ENCODE results near the gene ZNF845.
"Not testable (repeated sequence)": the region's sequence is repeated elsewhere in the genome, so short reads cannot be mapped to it uniquely, and the experiment has no call there.

ZNF845 gene

DNA sequence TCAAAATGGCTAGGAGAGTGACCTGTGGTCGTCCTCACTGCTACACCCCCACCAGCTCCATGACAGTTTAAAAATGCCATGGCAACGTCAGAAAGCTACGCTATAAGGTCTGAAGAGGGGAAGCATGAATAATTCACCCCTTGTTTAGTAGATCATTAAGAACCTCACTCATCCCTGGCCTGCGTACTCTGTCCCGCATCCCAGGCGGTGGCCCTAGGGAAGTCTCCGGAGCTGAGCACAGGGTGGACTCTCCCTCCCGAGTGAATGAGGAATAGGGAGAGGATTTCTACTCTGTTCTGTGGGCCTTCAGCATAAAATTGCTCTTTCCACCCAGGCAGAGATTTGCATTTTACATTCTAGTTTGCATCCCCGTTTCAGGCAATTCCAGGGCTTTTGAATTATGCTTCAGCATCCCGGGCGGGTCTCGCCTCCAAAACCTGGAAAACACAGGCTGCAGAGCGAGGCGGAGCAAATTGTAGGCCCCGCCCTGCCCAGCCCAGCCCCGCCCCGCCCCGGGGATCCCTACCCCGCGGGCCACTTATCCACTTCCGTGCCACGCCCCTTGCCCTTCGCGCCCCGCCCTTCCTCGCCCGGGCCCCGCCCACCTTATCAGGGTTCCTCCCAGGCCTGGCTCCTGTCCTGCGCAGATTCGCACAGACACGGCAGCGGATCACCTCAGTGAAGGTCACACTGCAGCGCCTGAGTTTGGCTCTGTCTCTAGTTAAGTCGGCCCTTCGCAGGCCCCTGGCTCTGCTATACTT is 24.5 kb downstream of the ZNF845 start:
- TF ChIP-seq, protein P1, sequence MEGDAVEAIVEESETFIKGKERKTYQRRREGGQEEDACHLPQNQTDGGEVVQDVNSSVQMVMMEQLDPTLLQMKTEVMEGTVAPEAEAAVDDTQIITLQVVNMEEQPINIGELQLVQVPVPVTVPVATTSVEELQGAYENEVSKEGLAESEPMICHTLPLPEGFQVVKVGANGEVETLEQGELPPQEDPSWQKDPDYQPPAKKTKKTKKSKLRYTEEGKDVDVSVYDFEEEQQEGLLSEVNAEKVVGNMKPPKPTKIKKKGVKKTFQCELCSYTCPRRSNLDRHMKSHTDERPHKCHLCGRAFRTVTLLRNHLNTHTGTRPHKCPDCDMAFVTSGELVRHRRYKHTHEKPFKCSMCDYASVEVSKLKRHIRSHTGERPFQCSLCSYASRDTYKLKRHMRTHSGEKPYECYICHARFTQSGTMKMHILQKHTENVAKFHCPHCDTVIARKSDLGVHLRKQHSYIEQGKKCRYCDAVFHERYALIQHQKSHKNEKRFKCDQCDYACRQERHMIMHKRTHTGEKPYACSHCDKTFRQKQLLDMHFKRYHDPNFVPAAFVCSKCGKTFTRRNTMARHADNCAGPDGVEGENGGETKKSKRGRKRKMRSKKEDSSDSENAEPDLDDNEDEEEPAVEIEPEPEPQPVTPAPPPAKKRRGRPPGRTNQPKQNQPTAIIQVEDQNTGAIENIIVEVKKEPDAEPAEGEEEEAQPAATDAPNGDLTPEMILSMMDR (IDR thresholded peaks at IDR 0.05; ENCODE audit: borderline replicate concordance, control extremely low read depth, extremely low read depth, insufficient read depth, missing control alignments), result no peak
- in situ Hi-C loops (cut with MboI; ENCODE audit: low sequenced_read_pairs, unreplicated experiment), result no loop called here
- no peak for DNase-seq (ENCODE audit: low spot score)

DNA sequence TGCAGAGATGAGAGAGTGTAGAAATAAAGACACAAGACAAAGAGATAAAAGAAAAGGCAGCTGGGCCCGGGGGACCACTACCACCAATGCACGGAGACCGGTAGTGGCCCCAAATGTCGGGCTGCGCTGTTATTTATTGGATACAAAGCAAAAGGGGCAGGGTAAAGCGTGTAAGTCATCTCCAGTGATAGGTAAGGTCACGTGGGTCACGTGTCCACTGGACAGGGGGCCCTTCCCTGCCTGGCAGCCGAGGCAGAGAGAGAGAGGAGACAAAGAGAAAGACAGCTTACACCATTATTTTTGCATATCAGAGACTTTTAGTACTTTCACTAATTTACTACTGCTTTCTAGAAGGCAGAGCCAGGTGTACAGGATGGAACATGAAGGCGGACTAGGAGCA is 26.5 kb downstream of the ZNF845 start:
- in situ Hi-C loops (cut with MboI; ENCODE audit: low sequenced_read_pairs, unreplicated experiment); DNase-seq (ENCODE audit: low spot score): not testable (repeated sequence)

DNA sequence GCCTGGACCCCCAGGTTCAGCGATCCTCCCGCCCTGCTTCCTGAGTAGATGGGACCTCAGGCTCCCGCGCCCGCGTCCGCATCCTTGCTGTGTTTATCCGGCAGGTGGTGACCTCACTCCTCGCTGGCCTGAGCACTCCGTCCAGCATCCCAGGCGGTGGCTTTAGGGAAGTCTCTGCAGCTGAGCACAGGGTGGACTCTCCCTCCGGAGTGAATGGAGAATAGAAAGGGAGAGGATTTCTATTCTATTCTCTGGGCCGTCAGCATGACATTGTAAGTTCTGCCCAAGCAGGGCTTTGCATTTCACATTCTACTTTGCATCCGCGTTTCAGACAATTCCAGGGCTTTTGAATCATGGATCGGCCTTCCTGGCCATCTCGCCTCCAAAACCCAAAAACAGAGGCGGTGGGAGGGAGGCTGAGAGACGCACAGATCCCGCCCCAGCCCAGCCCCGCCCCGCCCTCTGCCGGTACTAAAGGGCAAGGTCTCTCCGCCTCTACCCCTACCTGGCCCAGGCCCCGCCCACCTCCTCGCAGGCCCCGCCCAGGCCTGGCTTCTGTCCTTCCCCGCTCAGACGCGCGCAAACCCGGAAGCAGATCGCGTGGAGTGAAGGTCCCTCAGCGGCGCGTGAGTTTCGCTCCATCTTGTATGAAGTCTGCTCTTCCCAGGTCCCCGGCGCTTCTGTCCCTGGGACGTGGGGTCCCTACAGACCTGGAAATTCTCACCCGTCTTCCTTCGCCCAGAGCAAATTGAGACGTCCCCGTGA is 31.8 kb downstream of the ZNF845 start, which contains the start of gene ZNF525:
ZNF525 (plus strand) TSS at position 572 of the 765 bp plus-strand sequence. CDS start 6,577 bp downstream, outside the sequence.
- DNase-seq (ENCODE audit: low spot score), result peak; percentile 97
- in situ Hi-C loops (cut with MboI; ENCODE audit: low sequenced_read_pairs, unreplicated experiment), result no loop called here
- TF ChIP-seq, protein P1 (IDR thresholded peaks at IDR 0.05; ENCODE audit: borderline replicate concordance, control extremely low read depth, extremely low read depth, insufficient read depth, missing control alignments), result no peak

DNA sequence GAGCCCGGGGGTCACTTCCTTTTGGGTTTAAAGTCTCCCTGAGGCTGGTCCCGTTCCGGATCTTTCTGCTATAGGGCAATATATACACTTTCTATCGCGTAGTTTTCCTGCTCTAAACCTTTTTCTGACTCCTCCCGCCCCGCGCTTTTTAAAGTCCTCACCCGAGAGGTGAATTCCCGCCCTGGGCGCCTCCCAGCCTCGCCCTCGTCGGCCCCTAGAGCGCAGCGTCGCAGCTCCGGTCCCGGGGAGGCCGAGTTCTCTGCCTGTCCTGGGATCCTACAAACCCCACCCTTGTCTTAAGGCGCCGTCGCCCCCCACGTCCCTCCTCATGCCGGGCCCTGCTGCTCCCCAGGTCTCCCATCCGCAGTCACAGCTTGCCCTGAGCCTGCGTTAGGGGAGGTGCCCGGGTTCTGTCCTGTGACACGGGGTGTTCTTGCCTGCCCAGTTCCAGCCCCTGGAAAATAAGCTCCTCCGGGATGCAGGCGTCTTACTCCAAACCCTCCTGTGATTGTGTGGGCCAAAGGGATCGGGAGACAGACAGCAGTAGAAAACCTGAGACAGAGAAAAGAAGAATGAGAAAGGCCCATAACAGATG is 32.4 kb downstream of the ZNF845 start:
- DNase-seq (ENCODE audit: low spot score), result no peak
- in situ Hi-C loops (cut with MboI; ENCODE audit: low sequenced_read_pairs, unreplicated experiment), result no loop called here
- TF ChIP-seq, protein P1 (IDR thresholded peaks at IDR 0.05; ENCODE audit: borderline replicate concordance, control extremely low read depth, extremely low read depth, insufficient read depth, missing control alignments), result no peak

DNA sequence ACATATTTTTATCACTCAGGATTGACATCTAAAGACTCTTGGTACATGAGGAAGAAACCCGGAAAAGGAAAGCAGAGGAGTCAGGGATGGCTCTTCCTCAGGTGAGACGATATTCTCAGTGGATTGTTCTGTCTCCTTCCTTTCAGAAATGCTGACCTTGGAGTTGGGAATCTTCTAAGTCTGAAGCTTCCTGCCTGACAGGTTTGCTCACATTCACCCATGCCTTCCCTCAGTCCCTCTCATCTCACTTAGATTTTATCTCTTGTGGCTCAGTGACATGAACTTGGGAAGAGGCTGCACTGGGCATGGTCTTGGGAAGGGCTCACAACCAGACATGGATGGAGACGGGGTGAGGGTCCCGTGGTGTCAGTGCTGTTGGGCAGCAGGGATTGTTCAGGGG is 38.6 kb downstream of the ZNF845 start:
- no peak for DNase-seq (ENCODE audit: low spot score)
- TF ChIP-seq, protein P1 (IDR thresholded peaks at IDR 0.05; ENCODE audit: borderline replicate concordance, control extremely low read depth, extremely low read depth, insufficient read depth, missing control alignments), result no peak
- in situ Hi-C loops (cut with MboI; ENCODE audit: low sequenced_read_pairs, unreplicated experiment), result no loop called here

DNA sequence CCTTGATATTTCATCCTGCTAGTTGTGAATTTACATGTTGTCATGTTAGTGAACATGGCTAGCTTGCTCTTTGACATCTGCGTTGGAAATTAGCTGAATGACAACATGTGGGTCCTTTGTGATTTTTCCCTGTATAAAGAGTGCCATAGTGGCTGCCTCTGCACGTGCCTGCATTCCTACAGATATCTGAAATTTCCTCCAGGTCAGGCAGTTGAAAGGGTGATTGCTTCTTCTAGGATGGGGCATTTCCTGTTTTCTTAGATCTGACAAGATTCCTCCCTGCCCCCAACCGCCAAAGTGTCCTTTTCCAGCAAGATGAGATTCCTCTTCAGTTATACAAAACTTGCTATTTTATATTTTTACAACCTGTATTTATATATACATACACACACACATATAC is 40.7 kb downstream of the ZNF845 start:
- in situ Hi-C loops (cut with MboI; ENCODE audit: low sequenced_read_pairs, unreplicated experiment), result no loop called here
- TF ChIP-seq, protein P1 (IDR thresholded peaks at IDR 0.05; ENCODE audit: borderline replicate concordance, control extremely low read depth, extremely low read depth, insufficient read depth, missing control alignments), result no peak
- no peak for DNase-seq (ENCODE audit: low spot score)
